HepG2 (cell line): ENCODE data around the gene IFIT1B. TPM values are rescaled to one million over a fixed set of nuclear protein-coding genes. Genes with fewer than 3 reads are reported as not detected.

Source experiments
- ATAC-seq: fragments of 200-7000 bp; cut with Tn5 transposase; 3 replicates; pipeline ENCODE4 v1.9.1; 2020; ENCODE audit warnings: mild to moderate bottlenecking, moderate library complexity
- BruUV-seq: library from RNA; stranded (reverse); fragments of 400-500 nt; replicated peaks from 2 replicates; lab custom pipeline; 2021; lab: Mats Ljungman, UMichigan
- CTCF ChIA-PET: fragments of 300-600 bp; formaldehyde crosslinking; extraction: SDS; loops from one replicate; lab custom pipeline; 2021; ENCODE audit warnings: low total read pairs, inconsistent platforms, low intra/inter-chr PET ratio; lab: Yijun Ruan, JAX
- POLR2A ChIA-PET: fragments of 350-600 bp; sonication (Branson Sonifier 250); formaldehyde crosslinking; loops from one replicate; lab custom pipeline; 2020; ENCODE audit warnings: antibody characterized with exemption, inconsistent platforms; lab: Yijun Ruan, JAX
- DNase-seq: peaks from one replicate; pipeline ENCODE4 v3.0.0-alpha.2; 2015; ENCODE audit warnings: low spot score
- FAIRE-seq: peaks from 3 replicates; lab custom pipeline; 2011; peaks lifted over from hg19 to GRCh38; lab: Jason Lieb, UNC
- H2AFZ ChIP-seq: one replicate; pipeline ENCODE4 v1.6.1; 2011; ENCODE audit warnings: low read length, inconsistent platforms
- H3K27ac ChIP-seq: fragments of 300-600 bp; 3 replicates; pipeline ENCODE4 v1.8.0; 2011; ENCODE audit warnings: mixed run types, mild to moderate bottlenecking, mixed read lengths, low read length, inconsistent platforms; ENCODE audit not compliant: insufficient read depth; ENCODE audit errors: extremely low read length
- H3K27me3 ChIP-seq, 2 experiments: fragments of 200-600 bp in 1 of 2; 2 replicates in 1 of 2; 3 replicates in 1 of 2; pipeline versions ENCODE4 v1.6.0 to v1.8.0; 2011; ENCODE audit warnings: low read length in 2 of 2, mild to moderate bottlenecking in 2 of 2, moderate library complexity in 2 of 2, inconsistent platforms in 1 of 2; ENCODE audit not compliant: insufficient read depth in 2 of 2, control insufficient read depth in 1 of 2
- H3K36me3 ChIP-seq, 2 experiments: fragments of 200-600 bp in 1 of 2; replicated peaks in 1 of 2; 2 replicates in 1 of 2; 3 replicates in 1 of 2; pipeline versions ENCODE4 v1.5.1 to v1.8.0; 2011; ENCODE audit warnings: low read length in 2 of 2, inconsistent platforms in 1 of 2; ENCODE audit not compliant: insufficient read depth in 2 of 2, control insufficient read depth in 1 of 2
- H3K4me1 ChIP-seq: 2 replicates; pipeline ENCODE4 v1.5.1; 2012; ENCODE audit warnings: low read length, inconsistent platforms; ENCODE audit not compliant: insufficient read depth
- H3K4me2 ChIP-seq: 2 replicates; pipeline ENCODE4 v1.6.0; 2011; ENCODE audit warnings: low read depth, low read length, inconsistent platforms
- H3K4me3 ChIP-seq, 3 experiments: fragments of 200-600 bp in 1 of 3; sonication (generic), shearing (Covaris generic) in 1 of 3; replicated peaks in 1 of 3; 2 replicates each; pipeline ENCODE4 v1.5.1; 2011 to 2016; ENCODE audit warnings: low read length in 3 of 3, inconsistent platforms in 2 of 3, low read depth in 2 of 3, mild to moderate bottlenecking in 2 of 3, control low read depth in 1 of 3, mixed read lengths in 1 of 3; ENCODE audit not compliant: insufficient read depth in 1 of 3
- H3K79me2 ChIP-seq: one replicate; pipeline ENCODE4 v1.6.1; 2011; ENCODE audit warnings: low read length, inconsistent platforms; ENCODE audit not compliant: insufficient read depth
- H3K9ac ChIP-seq: 2 replicates; pipeline ENCODE4 v1.6.0; 2011; ENCODE audit warnings: mild to moderate bottlenecking, low read depth, low read length, inconsistent platforms; ENCODE audit not compliant: insufficient read depth
- H3K9me3 ChIP-seq: 2 replicates; pipeline ENCODE4 v1.5.1; 2012; ENCODE audit warnings: mild to moderate bottlenecking, low read length
- H4K20me1 ChIP-seq: 2 replicates; pipeline ENCODE4 v1.6.0; 2011; ENCODE audit warnings: inconsistent platforms, mild to moderate bottlenecking, low read length, moderate library complexity; ENCODE audit not compliant: insufficient read depth
- CEBPB ChIP-seq: IDR thresholded peaks from 2 replicates; pipeline ENCODE4 v1.6.1; 2011; ENCODE audit warnings: low read depth, low read length, improper control_type of control experiment, borderline replicate concordance
- ERF ChIP-seq: IDR thresholded peaks from 2 replicates; pipeline ENCODE4 v1.6.1; 2018; ENCODE audit warnings: missing biosample characterization, missing genetic modification reagents
- FOXO1 ChIP-seq: sonication (generic); formaldehyde crosslinking; IDR thresholded peaks from 2 replicates; pipeline ENCODE4 v1.4.0; 2020; ENCODE audit warnings: missing genetic modification reagents
- GPBP1L1 ChIP-seq: sonication (generic); formaldehyde crosslinking; IDR thresholded peaks from 2 replicates; pipeline ENCODE4 v1.5.0; 2020; ENCODE audit warnings: mild to moderate bottlenecking, missing genetic modification reagents
- HMGXB3 ChIP-seq: sonication (generic); formaldehyde crosslinking; IDR thresholded peaks from 2 replicates; pipeline ENCODE4 v1.4.0; 2020; ENCODE audit warnings: missing genetic modification reagents, borderline replicate concordance
- HNF4G ChIP-seq, 2 experiments: sonication (generic) in 1 of 2; formaldehyde crosslinking in 1 of 2; IDR thresholded peaks; 2 replicates each; pipeline versions ENCODE4 v1.4.0 to v1.6.1; 2011 to 2020; ENCODE audit warnings: borderline replicate concordance in 2 of 2, low read depth in 2 of 2, mild to moderate bottlenecking in 2 of 2, low read length in 1 of 2, missing genetic modification reagents in 1 of 2, moderate library complexity in 1 of 2
- PPARG ChIP-seq: conservative IDR thresholded peaks from 2 replicates; pipeline ENCODE4 v1.6.1; 2016; ENCODE audit warnings: missing biosample characterization, missing genetic modification reagents
- RFX1 ChIP-seq: fragments of 450-650 bp; IDR thresholded peaks from 2 replicates; pipeline ENCODE4 v1.6.1; 2017
- SOX6 ChIP-seq, 2 experiments: fragments of 450-650 bp in 1 of 2; sonication (generic) in 1 of 2; formaldehyde crosslinking in 1 of 2; IDR thresholded peaks; 2 replicates each; pipeline versions ENCODE4 v1.4.0 to v1.6.1; 2017 to 2020; ENCODE audit warnings: antibody characterized with exemption in 1 of 2, mild to moderate bottlenecking in 1 of 2, missing genetic modification reagents in 1 of 2
- TEAD3 ChIP-seq: optimal IDR thresholded peaks from 2 replicates; pipeline ENCODE3; 2016; ENCODE audit warnings: borderline replicate concordance
- ZMYM2 ChIP-seq: sonication (generic); formaldehyde crosslinking; IDR thresholded peaks from 2 replicates; pipeline ENCODE4 v1.8.0; 2022; ENCODE audit warnings: mild to moderate bottlenecking, missing genetic modification reagents
- ZNF225 ChIP-seq: sonication (generic); formaldehyde crosslinking; IDR thresholded peaks from 2 replicates; pipeline ENCODE4 v1.4.0; 2020; ENCODE audit warnings: mild to moderate bottlenecking, missing genetic modification reagents
- ZNF644 ChIP-seq: IDR thresholded peaks from 2 replicates; pipeline ENCODE4 v1.6.1; 2016; ENCODE audit warnings: low read depth
- ZNF772 ChIP-seq: sonication (generic); formaldehyde crosslinking; IDR thresholded peaks from 2 replicates; pipeline ENCODE4 v1.5.0; 2020; ENCODE audit warnings: mild to moderate bottlenecking, missing genetic modification reagents
- ZNF891 ChIP-seq: sonication (generic); formaldehyde crosslinking; IDR thresholded peaks from 2 replicates; pipeline ENCODE4 v1.5.0; 2020; ENCODE audit warnings: mild to moderate bottlenecking, missing genetic modification reagents
- ZZZ3 ChIP-seq: sonication (generic); formaldehyde crosslinking; IDR thresholded peaks from 2 replicates; pipeline ENCODE4 v1.4.0; 2020; ENCODE audit warnings: missing genetic modification reagents, mild to moderate bottlenecking, borderline replicate concordance
- WGBS: methylation state at CpG from one replicate; pipeline ENCODE4 v1.1.6; 2017; ENCODE audit warnings: low lambda C conversion rate; 5-methylcytosine and 5-hydroxymethylcytosine counted together
- in situ Hi-C: cut with HindIII; loops from 2 replicates; pipeline ENCODE4 v1.10.0; 2017; ENCODE audit warnings: low pct_unique_long_range_greater_than_20kb; ENCODE audit not compliant: extremely low pct_ligation_motif_present
- intact Hi-C: fragments of 100-400 bp; cut with micrococcal nuclease; formaldehyde crosslinking; loops from one replicate; pipeline ENCODE4 v1.10.0; 2022; ENCODE audit not compliant: unreplicated experiment
- polyA plus RNA-seq, 8 experiments: library from polyadenylated mRNA; depleted of rRNA in 3 of 8; stranded (reverse) in 7 of 8; unstranded in 1 of 8; fragments of >200 nt; fragmentation: Illumina TruSeq in 4 of 8; extraction: Trizol in 4 of 8; gene quantifications; 2 replicates each; pipeline versions ENCODE4 v1.2.1 to v1.2.3, GENCODE V29; 2011 to 2016; ENCODE audit warnings: low read depth in 4 of 8, missing spikeins in 1 of 8, mixed read lengths in 1 of 8; ENCODE audit not compliant: insufficient read depth in 1 of 8
- total RNA-seq, 5 experiments: library from RNA; depleted of rRNA; stranded (reverse); fragments of >200 nt; fragmentation: Illumina TruSeq; extraction: Trizol; gene quantifications; 2 replicates each; pipeline ENCODE4 v1.2.3, GENCODE V29; 2016; ENCODE audit warnings: low read depth in 1 of 5
- TF ChIP-seq, protein P1 (sequence below): sonication (generic); formaldehyde crosslinking; IDR thresholded peaks from 2 replicates; pipeline ENCODE4 v1.4.0; 2020; ENCODE audit warnings: missing genetic modification reagents

The IFIT1B gene
- total and polyA plus RNA-seq, 2 of the 13 experiments (the other 11 are each of a cell fraction or from before 2014, with no cell fraction given) = not detected

- H2AFZ ChIP-seq = no peak overlapping the region
- ATAC-seq = no peak
- H4K20me1 ChIP-seq = no peaks in the 10 kb centered on the region
- no peak for FAIRE-seq
- no peak overlapping the region for H3K9ac ChIP-seq
- in situ Hi-C loops = no loop called here
- WGBS = 78% methylated on average over 4 of the region's 4 CpGs
- no peaks in the 10 kb centered on the region for H3K36me3 ChIP-seq
- no peak overlapping the region for H3K27ac ChIP-seq
- H3K27me3 ChIP-seq = no peaks in the 10 kb centered on the region
- H3K4me1 ChIP-seq = peaks cover 61% of the 10 kb centered on the region
- ChIA-PET POLR2A (interaction anchor here (2.0 kb wide), 1 partner anchor 14 kb away, joined by 8 read pairs; no protein-coding TSS in a partner anchor), CTCF (no interaction called here)
- BruUV-seq = no TSS peak
- no peak overlapping the region for H3K4me3 ChIP-seq
- H3K79me2 ChIP-seq = no peaks in the 10 kb centered on the region
- intact Hi-C loops = no loop called here
- H3K9me3 ChIP-seq = no peaks in the 10 kb centered on the region
- DNase-seq = peak; percentile 13
- H3K4me2 ChIP-seq = no peak overlapping the region
- TF ChIP-seq ERF (CRISPR knock-in tag) (no peak), ZMYM2 (CRISPR knock-in tag) (no peak), HNF4G (IDR thresholded peaks at IDR 0.05; ENCODE audit: borderline replicate concordance, low read depth, low read length) (0 out of 2 replicates have a peak, but pooled peaks have one; percentile 35), HNF4G (CRISPR knock-in tag; IDR thresholded peaks at IDR 0.05; ENCODE audit: borderline replicate concordance, low read depth) (no peak), FOXO1 (CRISPR knock-in tag) (no peak), ZNF891 (CRISPR knock-in tag) (no peak), SOX6 (IDR thresholded peaks at IDR 0.05) (no peak), SOX6 (CRISPR knock-in tag; IDR thresholded peaks at IDR 0.05) (0 out of 2 replicates have a peak, but pooled peaks have one; percentile 12), HMGXB3 (CRISPR knock-in tag) (no peak), RFX1 (no peak), ZNF225 (CRISPR knock-in tag) (no peak), ZZZ3 (CRISPR knock-in tag) (no peak), CEBPB (peak; percentile 64), ZNF772 (no peak), PPARG (peak; percentile 36; the same call in 1 of the 2 replicates), GPBP1L1 (CRISPR knock-in tag) (no peak), ZNF644 (0 out of 2 replicates have a peak, but pooled peaks have one; percentile 27), TEAD3 (CRISPR knock-in tag) (peak; percentile 23)
- TF ChIP-seq, protein P1, sequence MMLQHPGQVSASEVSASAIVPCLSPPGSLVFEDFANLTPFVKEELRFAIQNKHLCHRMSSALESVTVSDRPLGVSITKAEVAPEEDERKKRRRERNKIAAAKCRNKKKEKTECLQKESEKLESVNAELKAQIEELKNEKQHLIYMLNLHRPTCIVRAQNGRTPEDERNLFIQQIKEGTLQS (CRISPR knock-in tag) = no peak
Measured at GRCh38 chr10:89346405-89347254, 31.2 kb upstream of the IFIT1B start.
